NCI-H1417 (cell line): ENCODE data around the gene PDE11A.
"Not testable (repeated sequence)": the region's sequence is repeated elsewhere in the genome, so short reads cannot be mapped to it uniquely, and the experiment has no call there.

Experiments used
- DNase-seq, 3 experiments: peaks; one replicate each; lab custom pipeline; 2025; lab: John Stamatoyannopoulos, UW

The PDE11A gene

GRCh38 chr2:178072383-178073301 lies at the start of gene PDE11A:
Gene PDE11A (minus strand): TSS chr2:178072777. CDS start chr2:178072437, 340 bp downstream.
- DNase-seq, result peak; percentile 44 to 88 (median 74)

GRCh38 chr2:178119179-178119922 lies 46.8 kb upstream of the PDE11A start:
- no peak for DNase-seq

- DNase-seq, result no peak
Measured at GRCh38 chr2:178117725-178118124, 45.1 kb upstream of the PDE11A start.

- no peak for DNase-seq
Measured at GRCh38 chr2:178115271-178115670, 42.7 kb upstream of the PDE11A start.

GRCh38 chr2:178114462-178114861 lies 41.9 kb upstream of the PDE11A start:
- DNase-seq, result no peak

GRCh38 chr2:178112202-178113152 lies 39.9 kb upstream of the PDE11A start, which contains the start of gene RBM45:
Gene RBM45 (plus strand): TSS chr2:178112437. CDS start chr2:178112547, 110 bp downstream.
- peak; percentile 82 to 94 (median 85) for DNase-seq

GRCh38 chr2:178111743-178112142 lies 39.2 kb upstream of the PDE11A start:
- DNase-seq, result no peak

GRCh38 chr2:178110681-178111080 lies 38.1 kb upstream of the PDE11A start:
- peak in 2 of 3 experiments; percentile 5 to 17 for DNase-seq

- DNase-seq, result peak; percentile 15 to 73 (median 42)
Measured at GRCh38 chr2:178109813-178110212, 37.2 kb upstream of the PDE11A start.

- DNase-seq, result no peak
Measured at GRCh38 chr2:178108176-178108575, 35.6 kb upstream of the PDE11A start.

GRCh38 chr2:178106053-178106452 lies 33.5 kb upstream of the PDE11A start:
- DNase-seq, result no peak

GRCh38 chr2:178105566-178105965 lies 33.0 kb upstream of the PDE11A start:
- DNase-seq, result no peak

- DNase-seq, result no peak
Measured at GRCh38 chr2:178101321-178102079, 28.9 kb upstream of the PDE11A start.

- no peak for DNase-seq
Measured at GRCh38 chr2:178093471-178093870, 20.9 kb upstream of the PDE11A start.

GRCh38 chr2:178088774-178089270 lies 16.2 kb upstream of the PDE11A start:
- DNase-seq, result no peak

GRCh38 chr2:178084273-178084672 lies 11.7 kb upstream of the PDE11A start:
- DNase-seq, result no peak

GRCh38 chr2:178082408-178083045 lies 9.9 kb upstream of the PDE11A start:
- no peak for DNase-seq

- not testable (repeated sequence) for DNase-seq
Measured at GRCh38 chr2:178079279-178079678, 6.7 kb upstream of the PDE11A start.

GRCh38 chr2:178076130-178076529 lies 3.6 kb upstream of the PDE11A start:
- DNase-seq, result no peak

GRCh38 chr2:178075006-178075326 lies 2.4 kb upstream of the PDE11A start:
- no peak for DNase-seq
